Endodermal cell (in vitro differentiated cells): ENCODE measurements around the gene GNAI2. TPM values are rescaled to one million over a fixed set of nuclear protein-coding genes. Genes with fewer than 3 reads are reported as not detected.
"Not testable (repeated sequence)": the region's sequence is repeated elsewhere in the genome, so short reads cannot be mapped to it uniquely, and the experiment has no call there.

ENCODE experiments used
- DNase-seq: peaks from one replicate; pipeline ENCODE4 v3.0.0-alpha.2; 2017
- H3K27ac ChIP-seq: 2 replicates; pipeline ENCODE4 v1.5.1; 2013; ENCODE audit warnings: mild to moderate bottlenecking, low read depth, low read length, moderate library complexity
- H3K27me3 ChIP-seq: 2 replicates; pipeline ENCODE4 v1.6.1; 2013; ENCODE audit warnings: mild to moderate bottlenecking, low read length, moderate library complexity; ENCODE audit not compliant: insufficient read depth, control insufficient read depth, poor library complexity, severe bottlenecking
- H3K36me3 ChIP-seq: 2 replicates; pipeline ENCODE4 v1.7.0; 2013; ENCODE audit warnings: mild to moderate bottlenecking, low read length, moderate library complexity; ENCODE audit not compliant: control insufficient read depth, insufficient read depth
- H3K4me1 ChIP-seq: one replicate; pipeline ENCODE4 v1.7.0; 2013; ENCODE audit warnings: low read length; ENCODE audit not compliant: control insufficient read depth, insufficient read depth
- H3K4me3 ChIP-seq: 2 replicates; pipeline ENCODE4 v1.5.1; 2013; ENCODE audit warnings: mild to moderate bottlenecking, low read length, moderate library complexity
- H3K9ac ChIP-seq: 2 replicates; pipeline ENCODE4 v1.6.1; 2013; ENCODE audit warnings: mild to moderate bottlenecking, low read length, moderate library complexity; ENCODE audit not compliant: poor library complexity, severe bottlenecking; ENCODE audit errors: extremely low read depth
- H3K9me3 ChIP-seq: 2 replicates; pipeline ENCODE4 v1.6.1; 2013; ENCODE audit warnings: mild to moderate bottlenecking, low read length, moderate library complexity; ENCODE audit not compliant: control insufficient read depth
- H3K27ac Mint-ChIP-seq: 2 replicates; pipeline ENCODE4 v1.8.0; 2020; ENCODE audit warnings: mixed read lengths
- H3K27me3 Mint-ChIP-seq: 2 replicates; pipeline ENCODE4 v1.8.0; 2021; ENCODE audit warnings: mild to moderate bottlenecking, mixed read lengths; ENCODE audit not compliant: insufficient read depth
- H3K36me3 Mint-ChIP-seq: 2 replicates; pipeline ENCODE4 v1.8.0; 2020; ENCODE audit warnings: low read depth, mixed read lengths
- H3K4me1 Mint-ChIP-seq: 2 replicates; pipeline ENCODE4 v1.8.0; 2020; ENCODE audit warnings: mixed read lengths
- H3K4me3 Mint-ChIP-seq: 2 replicates; pipeline ENCODE4 v1.8.0; 2020; ENCODE audit warnings: mild to moderate bottlenecking, moderate library complexity, mixed read lengths
- H3K9me3 Mint-ChIP-seq: 2 replicates; pipeline ENCODE4 v1.8.0; 2020; ENCODE audit warnings: mild to moderate bottlenecking, mixed read lengths
- CTCF ChIP-seq: fragments of 200-600 bp; sonication (generic); conservative IDR thresholded peaks from 2 replicates; pipeline ENCODE4 v1.5.0; 2021; ENCODE audit warnings: antibody characterized with exemption, mild to moderate bottlenecking
- WGBS, 2 experiments: methylation state at CpG; one replicate each; pipeline versions ENCODE4 v1.1.5 to v1.1.7; 2013; ENCODE audit warnings: missing lambda C conversion rate in 2 of 2, mixed read lengths in 1 of 2; ENCODE audit not compliant: insufficient coverage in 1 of 2, insufficient read length in 1 of 2; 5-methylcytosine and 5-hydroxymethylcytosine counted together
- total RNA-seq, 2 donors: library from RNA; stranded (reverse); fragmentation: NEBNext Ultra II Directional in 1 of 2; extraction: Animal tissue kit (Norgen Biotek cat#: 25700) in 1 of 2; gene quantifications; 2 replicates in 1 of 2; 3 replicates in 1 of 2; pipeline ENCODE4 v1.2.1, GENCODE V29; 2021

The GNAI2 gene
- total RNA-seq, 2 donors from 2014 or later, result 243 to 278 TPM

- Mint-ChIP-seq H3K4me1 (peaks cover 19% of the 10 kb centered on the region), H3K27ac (no peak overlapping the region), H3K36me3 (no peaks in the 10 kb centered on the region), H3K27me3 (peaks cover 45% of the 10 kb centered on the region), H3K9me3 (peaks cover 7% of the 10 kb centered on the region), H3K4me3 (no peak overlapping the region)
- DNase-seq, result no peak
- H3K4me3 ChIP-seq, result no peak overlapping the region
- no peak for TF ChIP-seq CTCF
- H3K9ac ChIP-seq, result no peak overlapping the region
- 87 to 95% methylated on average over 9 to 10 of the region's 10 CpGs for WGBS, 2 experiments
- no peaks in the 10 kb centered on the region for H3K9me3 ChIP-seq
- H3K27ac ChIP-seq, result no peak overlapping the region
- H3K27me3 ChIP-seq, result peaks cover 35% of the 10 kb centered on the region
- peaks cover 3% of the 10 kb centered on the region for H3K4me1 ChIP-seq
- no peaks in the 10 kb centered on the region for H3K36me3 ChIP-seq
Observed at GRCh38 chr3:50271314-50271936, 35.4 kb downstream of the GNAI2 start.

GRCh38 chr3:50272538-50272910 is 36.5 kb downstream of the GNAI2 start:
- not testable (repeated sequence) for H3K36me3 ChIP-seq, H3K9ac ChIP-seq, H3K4me3 ChIP-seq, H3K4me1 ChIP-seq, H3K27ac Mint-ChIP-seq, H3K27ac ChIP-seq, H3K9me3 Mint-ChIP-seq, DNase-seq, H3K4me3 Mint-ChIP-seq, H3K36me3 Mint-ChIP-seq, H3K9me3 ChIP-seq
- peaks cover 56% of the 10 kb centered on the region for H3K27me3 Mint-ChIP-seq
- peaks cover 19% of the 10 kb centered on the region for H3K4me1 Mint-ChIP-seq
- peaks cover 39% of the 10 kb centered on the region for H3K27me3 ChIP-seq
- 92 to 93% methylated on average over 3 to 6 of the region's 10 CpGs for WGBS, 2 experiments

- H3K27me3 ChIP-seq, result peaks cover 39% of the 10 kb centered on the region
- H3K9me3 Mint-ChIP-seq, result peaks cover 7% of the 10 kb centered on the region
- no peak overlapping the region for H3K27ac Mint-ChIP-seq
- peaks cover 15% of the 10 kb centered on the region for H3K4me1 Mint-ChIP-seq
- DNase-seq, result peak; percentile 97
- H3K27me3 Mint-ChIP-seq, result peaks cover 61% of the 10 kb centered on the region
- TF ChIP-seq CTCF, result peak; percentile 99
- no peak overlapping the region for H3K9ac ChIP-seq
- 13 to 20% methylated on average over 12 to 60 of the region's 61 CpGs for WGBS, 2 experiments
- H3K27ac ChIP-seq, result no peak overlapping the region
- peaks cover 3% of the 10 kb centered on the region for H3K4me1 ChIP-seq
- H3K9me3 ChIP-seq, result no peaks in the 10 kb centered on the region
- peak overlapping the region; percentile 38 for H3K4me3 Mint-ChIP-seq
- H3K36me3 ChIP-seq, result no peaks in the 10 kb centered on the region
- no peaks in the 10 kb centered on the region for H3K36me3 Mint-ChIP-seq
- no peak overlapping the region for H3K4me3 ChIP-seq
Observed at GRCh38 chr3:50272911-50273688, 37.1 kb downstream of the GNAI2 start.
